ENCODE results near the gene ZNF350. TPM values are rescaled to one million over a fixed set of nuclear protein-coding genes. Genes with fewer than 3 reads are reported as not detected.
"Not testable (repeated sequence)": the region's sequence is repeated elsewhere in the genome, so short reads cannot be mapped to it uniquely, and the experiment has no call there.

Gene ZNF350
- total RNA-seq, 2 donors from 2014 or later = 31.3 to 34.6 TPM

- intact Hi-C loops (cut with DNase I) = no loop called here
- no peaks in the 10 kb centered on the region for H3K4me1 ChIP-seq (replicated peaks)
- H3K9me3 ChIP-seq = peaks cover 10% of the 10 kb centered on the region
- H3K36me3 ChIP-seq = peaks cover 19 to 38% of the 10 kb centered on the region in 2 donors
- no peak overlapping the region for H3K4me3 ChIP-seq
- H3K27ac ChIP-seq = no peak overlapping the region
- TF ChIP-seq POLR2AphosphoS5 (IDR thresholded peaks at IDR 0.05) (no peak), CTCF (IDR thresholded peaks at IDR 0.05) (no peak), POLR2A (IDR thresholded peaks at IDR 0.05) (no peak)
- H3K27me3 ChIP-seq (replicated peaks; ENCODE audit: insufficient read depth) = no peaks in the 10 kb centered on the region
- 100% methylated on average over 2 of the region's 2 CpGs for WGBS
- no peak for DNase-seq (ENCODE audit: low spot score)
These were observed 7.5 kb upstream of the ZNF350 start for GRCh38 chr19:51994048-51994644.

- TF ChIP-seq POLR2AphosphoS5 (IDR thresholded peaks at IDR 0.05) (no peak), CTCF (IDR thresholded peaks at IDR 0.05) (no peak), POLR2A (IDR thresholded peaks at IDR 0.05) (no peak)
- Histone ChIP-seq H3K36me3 (peaks cover 12 to 32% of the 10 kb centered on the region in 2 donors), H3K4me1 (replicated peaks) (no peaks in the 10 kb centered on the region), H3K27me3 (replicated peaks; ENCODE audit: insufficient read depth) (no peaks in the 10 kb centered on the region), H3K9me3 (peaks cover 10% of the 10 kb centered on the region), H3K4me3 (no peak overlapping the region), H3K27ac (no peak overlapping the region)
- no peak for DNase-seq (ENCODE audit: low spot score)
- 97% methylated on average over 10 of the region's 10 CpGs for WGBS
- intact Hi-C loops (cut with DNase I) = no loop called here
These were observed 6.8 kb upstream of the ZNF350 start for GRCh38 chr19:51993422-51993821.

- Histone ChIP-seq H3K27ac (peak overlapping the region; percentile 41 to 88), H3K4me3 (no peak overlapping the region), H3K36me3 (no peaks in the 10 kb centered on the region), H3K4me1 (replicated peaks) (peaks cover 3% of the 10 kb centered on the region), H3K9me3 (no peaks in the 10 kb centered on the region), H3K27me3 (replicated peaks; ENCODE audit: insufficient read depth) (no peaks in the 10 kb centered on the region)
- 60% methylated on average over 4 of the region's 4 CpGs for WGBS
- intact Hi-C loops (cut with DNase I) = no loop called here
- peak; percentile 58 for DNase-seq (ENCODE audit: low spot score)
- TF ChIP-seq POLR2AphosphoS5 (IDR thresholded peaks at IDR 0.05) = peak; percentile 34
- TF ChIP-seq POLR2A (IDR thresholded peaks at IDR 0.05) = no peak
- TF ChIP-seq CTCF (IDR thresholded peaks at IDR 0.05) = no peak
These were observed 3.3 kb downstream of the ZNF350 start for GRCh38 chr19:51983361-51983760.

GRCh38 chr19:51980926-51981325 is 5.7 kb downstream of the ZNF350 start:
- H3K4me3 ChIP-seq; intact Hi-C loops (cut with DNase I); H3K27me3 ChIP-seq (replicated peaks; ENCODE audit: insufficient read depth); DNase-seq (ENCODE audit: low spot score); H3K4me1 ChIP-seq (replicated peaks); H3K36me3 ChIP-seq; H3K9me3 ChIP-seq: not testable (repeated sequence)
- 70% methylated on average over 6 of the region's 6 CpGs for WGBS
- H3K27ac ChIP-seq = peak overlapping the region; percentile 4 to 88

- intact Hi-C loops (cut with DNase I) = no loop called here
- no peaks in the 10 kb centered on the region for H3K27me3 ChIP-seq (replicated peaks; ENCODE audit: insufficient read depth)
- no peak for DNase-seq (ENCODE audit: low spot score)
- H3K4me1 ChIP-seq (replicated peaks) = peaks cover 3% of the 10 kb centered on the region
- no peak overlapping the region for H3K4me3 ChIP-seq
- H3K9me3 ChIP-seq = no peaks in the 10 kb centered on the region
- 79% methylated on average over 6 of the region's 6 CpGs for WGBS
- TF ChIP-seq CTCF (IDR thresholded peaks at IDR 0.05) (no peak), POLR2AphosphoS5 (IDR thresholded peaks at IDR 0.05) (no peak), POLR2A (IDR thresholded peaks at IDR 0.05) (no peak)
- H3K27ac ChIP-seq = peak overlapping the region in 1 of 2 donors; percentile 88
- no peaks in the 10 kb centered on the region for H3K36me3 ChIP-seq
These were observed 6.4 kb downstream of the ZNF350 start for GRCh38 chr19:51980116-51980736.
